K562 (cell line): ENCODE measurements around the gene EIF4E2.

Experiments
- FOS ChIP-seq: IDR thresholded peaks from 3 replicates; pipeline ENCODE4 v1.6.1; 2011; ENCODE audit not compliant: insufficient read length; ENCODE audit errors: extremely low read depth
- FOXJ3 ChIP-seq: sonication (generic); formaldehyde crosslinking; IDR thresholded peaks from 2 replicates; pipeline ENCODE4 v1.4.0; 2020; ENCODE audit warnings: mild to moderate bottlenecking, missing genetic modification reagents
- SIN3A ChIP-seq, 2 experiments: fragments of 150-350 bp in 1 of 2; IDR thresholded peaks; 2 replicates each; pipeline ENCODE4 v1.6.1; 2011 to 2016; ENCODE audit warnings: borderline replicate concordance in 2 of 2, low read depth in 2 of 2, low read length in 2 of 2, mild to moderate bottlenecking in 2 of 2, moderate library complexity in 2 of 2; ENCODE audit not compliant: control insufficient read depth in 1 of 2
- SP1 ChIP-seq: sonication (generic); formaldehyde crosslinking; IDR thresholded peaks from 2 replicates; pipeline ENCODE4 v1.8.1; 2022; ENCODE audit warnings: mild to moderate bottlenecking, missing genetic modification reagents

GRCh38 chr2:232533944-232534710 is 16.4 kb upstream of the EIF4E2 start:
- no peak for TF ChIP-seq FOXJ3 (CRISPR knock-in tag)
- TF ChIP-seq SP1: no peak
- no peak for TF ChIP-seq SIN3A (IDR thresholded peaks at IDR 0.05; ENCODE audit: borderline replicate concordance in 2 of 2, control insufficient read depth in 1 of 2, low read depth in 2 of 2, low read length in 2 of 2)
- TF ChIP-seq FOS: no peak
